GM12878 (cell line): Measurements from ENCODE around the gene CHRNG.

Experiments used
- CREM ChIP-seq: IDR thresholded peaks from 2 replicates; pipeline ENCODE4 v1.6.1; 2014; ENCODE audit warnings: antibody characterized with exemption, low read depth
- EZH2 ChIP-seq: IDR thresholded peaks from 2 replicates; pipeline ENCODE4 v1.6.1; 2012; ENCODE audit warnings: low read depth, mild to moderate bottlenecking, control low read depth, inconsistent platforms, low read length, borderline replicate concordance; ENCODE audit not compliant: control insufficient read depth
- KDM1A ChIP-seq: fragments of 200-600 bp; sonication (generic); IDR thresholded peaks from 2 replicates; pipeline ENCODE4 v1.6.1; 2016; ENCODE audit warnings: borderline replicate concordance
- NFYA ChIP-seq: IDR thresholded peaks from 2 replicates; pipeline ENCODE4 v1.6.1; 2011; ENCODE audit warnings: low read depth, mild to moderate bottlenecking, low read length, improper control_type of control experiment, borderline replicate concordance
- NR2C2 ChIP-seq: IDR thresholded peaks from 2 replicates; pipeline ENCODE4 v1.6.1; 2011; ENCODE audit warnings: borderline replicate concordance, low read depth; ENCODE audit not compliant: control insufficient read depth, insufficient read length
- POLR2A ChIP-seq: IDR thresholded peaks from 2 replicates; pipeline ENCODE4 v1.6.1; 2011; ENCODE audit warnings: low read depth, mild to moderate bottlenecking, low read length
- POLR2AphosphoS5 ChIP-seq: IDR thresholded peaks from 2 replicates; pipeline ENCODE4 v1.6.1; 2011; ENCODE audit warnings: mild to moderate bottlenecking, low read length, inconsistent platforms
- SP1 ChIP-seq: IDR thresholded peaks from one replicate; pipeline ENCODE4 v1.6.1; 2011; ENCODE audit warnings: low read depth, low read length
- TF ChIP-seq, protein P1 (sequence below), 3 experiments: IDR thresholded peaks in 2 of 3; conservative IDR thresholded peaks in 1 of 3; 2 replicates each; pipeline ENCODE4 v1.5.1; 2011; ENCODE audit warnings: low read depth in 3 of 3, low read length in 3 of 3, mild to moderate bottlenecking in 3 of 3, control low read depth in 2 of 3, moderate library complexity in 2 of 3, inconsistent platforms in 1 of 3, mixed read lengths in 1 of 3; ENCODE audit not compliant: control insufficient read depth in 2 of 3, insufficient read depth in 1 of 3; ENCODE audit errors: extremely low read depth in 1 of 3
- TF ChIP-seq, protein P2 (sequence below): IDR thresholded peaks from 2 replicates; pipeline ENCODE4 v1.6.1; 2011; ENCODE audit warnings: low read depth, low read length, improper control_type of control experiment, borderline replicate concordance
- TF ChIP-seq, protein P3 (sequence below): IDR thresholded peaks from 2 replicates; pipeline ENCODE4 v1.6.1; 2012; ENCODE audit warnings: mild to moderate bottlenecking, low read depth, low read length
- TF ChIP-seq, protein P4 (sequence below): IDR thresholded peaks from 2 replicates; pipeline ENCODE4 v1.6.1; 2011; ENCODE audit warnings: low read depth, mild to moderate bottlenecking, low read length, moderate library complexity, borderline replicate concordance; ENCODE audit errors: extremely low read depth

DNA sequence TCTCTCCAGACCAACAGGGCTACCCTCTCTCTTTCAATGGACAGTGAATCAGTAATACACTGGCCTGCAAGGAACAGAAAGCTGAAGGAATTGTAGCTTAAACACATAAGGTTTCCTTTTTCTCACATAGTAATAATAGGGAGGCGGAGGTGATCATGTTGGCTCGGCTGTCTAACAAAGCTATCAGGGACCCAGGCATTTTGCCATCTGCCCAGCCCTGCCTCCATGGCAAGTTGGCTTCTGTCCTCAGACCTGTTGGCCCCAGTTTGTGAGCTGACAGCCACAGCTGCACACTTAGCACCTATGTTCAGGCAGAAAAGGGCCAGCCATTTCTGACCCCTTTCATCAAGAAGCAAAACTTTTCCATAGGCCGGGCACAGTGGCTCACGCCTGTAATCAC is 2.0 kb upstream of the CHRNG start:
- TF ChIP-seq, protein P1, sequence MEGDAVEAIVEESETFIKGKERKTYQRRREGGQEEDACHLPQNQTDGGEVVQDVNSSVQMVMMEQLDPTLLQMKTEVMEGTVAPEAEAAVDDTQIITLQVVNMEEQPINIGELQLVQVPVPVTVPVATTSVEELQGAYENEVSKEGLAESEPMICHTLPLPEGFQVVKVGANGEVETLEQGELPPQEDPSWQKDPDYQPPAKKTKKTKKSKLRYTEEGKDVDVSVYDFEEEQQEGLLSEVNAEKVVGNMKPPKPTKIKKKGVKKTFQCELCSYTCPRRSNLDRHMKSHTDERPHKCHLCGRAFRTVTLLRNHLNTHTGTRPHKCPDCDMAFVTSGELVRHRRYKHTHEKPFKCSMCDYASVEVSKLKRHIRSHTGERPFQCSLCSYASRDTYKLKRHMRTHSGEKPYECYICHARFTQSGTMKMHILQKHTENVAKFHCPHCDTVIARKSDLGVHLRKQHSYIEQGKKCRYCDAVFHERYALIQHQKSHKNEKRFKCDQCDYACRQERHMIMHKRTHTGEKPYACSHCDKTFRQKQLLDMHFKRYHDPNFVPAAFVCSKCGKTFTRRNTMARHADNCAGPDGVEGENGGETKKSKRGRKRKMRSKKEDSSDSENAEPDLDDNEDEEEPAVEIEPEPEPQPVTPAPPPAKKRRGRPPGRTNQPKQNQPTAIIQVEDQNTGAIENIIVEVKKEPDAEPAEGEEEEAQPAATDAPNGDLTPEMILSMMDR (IDR thresholded peaks at IDR 0.05 in 2 of 3, conservative IDR thresholded peaks at IDR 0.05 in 1 of 3; ENCODE audit: control insufficient read depth in 2 of 3, extremely low read depth in 1 of 3, insufficient read depth in 1 of 3, low read depth in 3 of 3, low read length in 3 of 3), result no peak
- TF ChIP-seq, protein P2, sequence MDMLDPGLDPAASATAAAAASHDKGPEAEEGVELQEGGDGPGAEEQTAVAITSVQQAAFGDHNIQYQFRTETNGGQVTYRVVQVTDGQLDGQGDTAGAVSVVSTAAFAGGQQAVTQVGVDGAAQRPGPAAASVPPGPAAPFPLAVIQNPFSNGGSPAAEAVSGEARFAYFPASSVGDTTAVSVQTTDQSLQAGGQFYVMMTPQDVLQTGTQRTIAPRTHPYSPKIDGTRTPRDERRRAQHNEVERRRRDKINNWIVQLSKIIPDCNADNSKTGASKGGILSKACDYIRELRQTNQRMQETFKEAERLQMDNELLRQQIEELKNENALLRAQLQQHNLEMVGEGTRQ, result no peak
- no peak for TF ChIP-seq EZH2
- TF ChIP-seq, protein P3, sequence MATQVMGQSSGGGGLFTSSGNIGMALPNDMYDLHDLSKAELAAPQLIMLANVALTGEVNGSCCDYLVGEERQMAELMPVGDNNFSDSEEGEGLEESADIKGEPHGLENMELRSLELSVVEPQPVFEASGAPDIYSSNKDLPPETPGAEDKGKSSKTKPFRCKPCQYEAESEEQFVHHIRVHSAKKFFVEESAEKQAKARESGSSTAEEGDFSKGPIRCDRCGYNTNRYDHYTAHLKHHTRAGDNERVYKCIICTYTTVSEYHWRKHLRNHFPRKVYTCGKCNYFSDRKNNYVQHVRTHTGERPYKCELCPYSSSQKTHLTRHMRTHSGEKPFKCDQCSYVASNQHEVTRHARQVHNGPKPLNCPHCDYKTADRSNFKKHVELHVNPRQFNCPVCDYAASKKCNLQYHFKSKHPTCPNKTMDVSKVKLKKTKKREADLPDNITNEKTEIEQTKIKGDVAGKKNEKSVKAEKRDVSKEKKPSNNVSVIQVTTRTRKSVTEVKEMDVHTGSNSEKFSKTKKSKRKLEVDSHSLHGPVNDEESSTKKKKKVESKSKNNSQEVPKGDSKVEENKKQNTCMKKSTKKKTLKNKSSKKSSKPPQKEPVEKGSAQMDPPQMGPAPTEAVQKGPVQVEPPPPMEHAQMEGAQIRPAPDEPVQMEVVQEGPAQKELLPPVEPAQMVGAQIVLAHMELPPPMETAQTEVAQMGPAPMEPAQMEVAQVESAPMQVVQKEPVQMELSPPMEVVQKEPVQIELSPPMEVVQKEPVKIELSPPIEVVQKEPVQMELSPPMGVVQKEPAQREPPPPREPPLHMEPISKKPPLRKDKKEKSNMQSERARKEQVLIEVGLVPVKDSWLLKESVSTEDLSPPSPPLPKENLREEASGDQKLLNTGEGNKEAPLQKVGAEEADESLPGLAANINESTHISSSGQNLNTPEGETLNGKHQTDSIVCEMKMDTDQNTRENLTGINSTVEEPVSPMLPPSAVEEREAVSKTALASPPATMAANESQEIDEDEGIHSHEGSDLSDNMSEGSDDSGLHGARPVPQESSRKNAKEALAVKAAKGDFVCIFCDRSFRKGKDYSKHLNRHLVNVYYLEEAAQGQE, result no peak
- TF ChIP-seq KDM1A, result no peak
- no peak for TF ChIP-seq SP1
- TF ChIP-seq NFYA, result no peak
- TF ChIP-seq NR2C2, result no peak
- no peak for TF ChIP-seq POLR2A
- TF ChIP-seq CREM, result no peak
- TF ChIP-seq POLR2AphosphoS5, result no peak
- TF ChIP-seq, protein P4, sequence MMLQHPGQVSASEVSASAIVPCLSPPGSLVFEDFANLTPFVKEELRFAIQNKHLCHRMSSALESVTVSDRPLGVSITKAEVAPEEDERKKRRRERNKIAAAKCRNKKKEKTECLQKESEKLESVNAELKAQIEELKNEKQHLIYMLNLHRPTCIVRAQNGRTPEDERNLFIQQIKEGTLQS, result no peak
